SK-N-SH (cell line): ENCODE data around the gene TTC39C. TPM values are rescaled to one million over a fixed set of nuclear protein-coding genes. Genes with fewer than 3 reads are reported as not detected.

Experiments used
- CTCF ChIA-PET: fragments of 300-600, 350-600 bp; formaldehyde crosslinking; extraction: SDS; loops from one replicate; lab custom pipeline; 2021; lab: Yijun Ruan, JAX
- POLR2A ChIA-PET: fragments of 350-600 bp; sonication (Branson Sonifier 250); formaldehyde crosslinking; extraction: SDS; loops from one replicate; lab custom pipeline; 2020; ENCODE audit warnings: antibody characterized with exemption, inconsistent platforms; lab: Yijun Ruan, JAX
- DNase-seq: peaks from one replicate; pipeline ENCODE4 v3.0.0; 2012
- H2AFZ ChIP-seq: fragments of 200-600 bp; sonication (generic); 2 replicates; pipeline ENCODE4 v1.8.1; 2016; ENCODE audit warnings: antibody characterized with exemption, mild to moderate bottlenecking, low read depth
- H3F3A ChIP-seq: fragments of 200-600 bp; sonication (generic); replicated peaks from 2 replicates; pipeline ENCODE3; 2016; ENCODE audit warnings: antibody characterized with exemption, mild to moderate bottlenecking; ENCODE audit not compliant: insufficient read depth
- H3K27ac ChIP-seq, 2 experiments: fragments of 200-500 bp in 1 of 2; fragments of 200-600 bp in 1 of 2; sonication (Bioruptor generic) in 1 of 2; sonication (generic), shearing (Covaris generic) in 1 of 2; 2 replicates each; pipeline versions ENCODE4 v1.5.1 to v1.6.1; 2014 to 2016; ENCODE audit warnings: low read depth in 2 of 2, inconsistent platforms in 1 of 2, low read length in 1 of 2, mild to moderate bottlenecking in 1 of 2, mixed read lengths in 1 of 2
- H3K27me3 ChIP-seq: fragments of 200-600 bp; sonication (generic), shearing (Covaris generic); 2 replicates; pipeline ENCODE4 v1.6.1; 2016; ENCODE audit warnings: mixed run types; ENCODE audit not compliant: insufficient read depth
- H3K36me3 ChIP-seq, 2 experiments: fragments of 200-500 bp in 1 of 2; fragments of 200-600 bp in 1 of 2; sonication (Bioruptor generic) in 1 of 2; sonication (generic) in 1 of 2; replicated peaks in 1 of 2; 2 replicates each; pipeline versions ENCODE3 to v1.5.1; 2014 to 2016; ENCODE audit warnings: low read length in 1 of 2, mild to moderate bottlenecking in 1 of 2; ENCODE audit not compliant: insufficient read depth in 2 of 2, control insufficient read depth in 1 of 2
- H3K4me1 ChIP-seq, 2 experiments: fragments of 200-500 bp in 1 of 2; fragments of 200-600 bp in 1 of 2; sonication (Bioruptor generic) in 1 of 2; sonication (generic), shearing (Covaris generic) in 1 of 2; 2 replicates each; pipeline versions ENCODE4 v1.5.1 to v1.6.1; 2014 to 2016; ENCODE audit warnings: low read depth in 1 of 2, low read length in 1 of 2, mixed run types in 1 of 2; ENCODE audit not compliant: insufficient read depth in 2 of 2, control insufficient read depth in 1 of 2
- H3K4me2 ChIP-seq: fragments of 200-600 bp; sonication (generic), shearing (Covaris generic); 2 replicates; pipeline ENCODE4 v1.6.1; 2017; ENCODE audit warnings: mixed run types
- H3K4me3 ChIP-seq, 2 experiments: fragments of 200-500 bp in 1 of 2; fragments of 200-600 bp in 1 of 2; sonication (Bioruptor generic) in 1 of 2; sonication (generic), shearing (Covaris generic) in 1 of 2; 2 replicates each; pipeline versions ENCODE4 v1.5.1 to v1.8.1; 2014 to 2016; ENCODE audit warnings: low read depth in 2 of 2, inconsistent platforms in 1 of 2, low read length in 1 of 2, mild to moderate bottlenecking in 1 of 2, mixed read lengths in 1 of 2, moderate library complexity in 1 of 2
- H3K79me2 ChIP-seq: fragments of 200-600 bp; sonication (generic); 2 replicates; pipeline ENCODE4 v1.8.1; 2017; ENCODE audit warnings: mild to moderate bottlenecking; ENCODE audit not compliant: insufficient read depth
- H3K9ac ChIP-seq: fragments of 200-600 bp; sonication (generic); 2 replicates; pipeline ENCODE4 v1.6.1; 2017; ENCODE audit warnings: mixed run types
- H3K9me2 ChIP-seq: fragments of 200-600 bp; sonication (generic); 2 replicates; pipeline ENCODE4 v1.6.1; 2017; ENCODE audit warnings: mixed run types
- H3K9me3 ChIP-seq: fragments of 200-600 bp; sonication (generic); 2 replicates; pipeline ENCODE4 v1.6.1; 2017; ENCODE audit warnings: mixed run types, mild to moderate bottlenecking, moderate library complexity
- H4K20me1 ChIP-seq: fragments of 200-600 bp; sonication (generic); 2 replicates; pipeline ENCODE4 v1.6.1; 2017; ENCODE audit warnings: mild to moderate bottlenecking, mixed run types; ENCODE audit not compliant: insufficient read depth
- CTCF ChIP-seq: fragments of 200-600 bp; sonication (generic); IDR thresholded peaks from 2 replicates; pipeline ENCODE4 v1.6.1; 2017; ENCODE audit warnings: antibody characterized with exemption, mild to moderate bottlenecking, moderate library complexity
- FOSL2 ChIP-seq: IDR thresholded peaks from 2 replicates; pipeline ENCODE4 v1.4.0; 2012; ENCODE audit warnings: low read depth, mild to moderate bottlenecking, moderate library complexity, borderline replicate concordance
- JUND ChIP-seq: IDR thresholded peaks from 2 replicates; pipeline ENCODE4 v1.4.0; 2012
- MAX ChIP-seq: IDR thresholded peaks from 2 replicates; pipeline ENCODE4 v1.4.0; 2012; ENCODE audit warnings: low read depth
- NFIC ChIP-seq: IDR thresholded peaks from 2 replicates; pipeline ENCODE4 v1.4.0; 2012; ENCODE audit warnings: borderline replicate concordance
- NRF1 ChIP-seq: IDR thresholded peaks from 2 replicates; pipeline ENCODE4 v1.6.1; 2012; ENCODE audit warnings: low read depth, mild to moderate bottlenecking, low read length
- RAD21 ChIP-seq: IDR thresholded peaks from 2 replicates; pipeline ENCODE4 v1.6.1; 2012; ENCODE audit warnings: mild to moderate bottlenecking, low read length
- TCF12 ChIP-seq: IDR thresholded peaks from 2 replicates; pipeline ENCODE4 v1.4.0; 2012
- TEAD4 ChIP-seq: IDR thresholded peaks from 2 replicates; pipeline ENCODE4 v1.4.0; 2012; ENCODE audit warnings: mild to moderate bottlenecking, borderline replicate concordance; ENCODE audit not compliant: insufficient read depth
- USF1 ChIP-seq: IDR thresholded peaks from 2 replicates; pipeline ENCODE4 v1.4.0; 2012; ENCODE audit warnings: low read depth, borderline replicate concordance
- WGBS: methylation state at CpG from one replicate; pipeline ENCODE4 v1.1.6; 2017; ENCODE audit warnings: low lambda C conversion rate; 5-methylcytosine and 5-hydroxymethylcytosine counted together
- polyA plus RNA-seq, 3 experiments: library from polyadenylated mRNA; depleted of rRNA; stranded (reverse); fragments of >200 nt; gene quantifications; 2 replicates each; pipeline ENCODE4 v1.2.3, GENCODE V29; 2012

Gene TTC39C
- polyA plus RNA-seq, 1 of the 3 experiments (the other 2 are of a cell fraction) = 8.6 TPM

GRCh38 chr18:24078391-24078790 lies 63.8 kb downstream of the TTC39C start (continued):
- no peak for TF ChIP-seq TEAD4
- no peak for TF ChIP-seq NRF1

GRCh38 chr18:24080861-24081260 lies 66.3 kb downstream of the TTC39C start:
- no peak for TF ChIP-seq FOSL2
- H3K36me3 ChIP-seq = peaks cover 12 to 22% of the 10 kb centered on the region in 2 experiments
- no peaks in the 10 kb centered on the region for H3K9me3 ChIP-seq
- H4K20me1 ChIP-seq = peaks cover 1% of the 10 kb centered on the region; the same call in 1 of the 2 replicates
- ChIA-PET POLR2A (no interaction called here), CTCF (interaction anchor here (0.6 to 1.1 kb wide), 2 partner anchors 12 to 178 kb away, joined by 3 read pairs; no protein-coding TSS in a partner anchor)
- H3K4me2 ChIP-seq = no peak overlapping the region
- no peak overlapping the region for H3K4me3 ChIP-seq
- H3K9ac ChIP-seq = no peak overlapping the region
- H3K27me3 ChIP-seq = no peaks in the 10 kb centered on the region
- H3K27ac ChIP-seq = no peak overlapping the region
- no peaks in the 10 kb centered on the region for H3K9me2 ChIP-seq
- H3F3A ChIP-seq = peaks cover 7% of the 10 kb centered on the region
- WGBS = 94% methylated on average over 7 of the region's 7 CpGs
- DNase-seq = no peak
- peaks cover 1 to 7% of the 10 kb centered on the region in 2 experiments; a peak in 1 of 4 replicates for H3K4me1 ChIP-seq
- no peak overlapping the region for H2AFZ ChIP-seq
- no peaks in the 10 kb centered on the region for H3K79me2 ChIP-seq

- ChIA-PET CTCF (no interaction called here), POLR2A (no interaction called here)
- peaks cover 12 to 28% of the 10 kb centered on the region in 2 experiments for H3K36me3 ChIP-seq
- H3K9ac ChIP-seq = no peak overlapping the region
- TF ChIP-seq NFIC (no peak), FOSL2 (no peak), TCF12 (0 out of 2 replicates have a peak, but pooled peaks have one; percentile 11), USF1 (no peak), MAX (no peak), RAD21 (no peak), JUND (no peak), CTCF (no peak)
- H3K4me3 ChIP-seq = no peak overlapping the region
- H3K27me3 ChIP-seq = no peaks in the 10 kb centered on the region
- no peak overlapping the region for H2AFZ ChIP-seq
- no peaks in the 10 kb centered on the region for H3F3A ChIP-seq
- H3K9me3 ChIP-seq = no peaks in the 10 kb centered on the region
- H3K9me2 ChIP-seq = no peaks in the 10 kb centered on the region
- H4K20me1 ChIP-seq = no peaks in the 10 kb centered on the region
- H3K79me2 ChIP-seq = no peaks in the 10 kb centered on the region
- peaks cover under 1 to 4% of the 10 kb centered on the region in 2 experiments; a peak in 2 of 4 replicates for H3K4me1 ChIP-seq
- no peak overlapping the region for H3K27ac ChIP-seq
- no peak overlapping the region for H3K4me2 ChIP-seq
- 95% methylated on average over 3 of the region's 3 CpGs for WGBS
- DNase-seq = no peak
Measured at GRCh38 chr18:24083550-24083949, 69.0 kb downstream of the TTC39C start.
